GM12892 (cell line): ENCODE data around the gene STRN4.

Experiments
- POLR2A ChIP-seq: IDR thresholded peaks from 2 replicates; pipeline ENCODE4 v1.6.1; 2011; ENCODE audit warnings: low read depth, low read length, control low read depth
- TAF1 ChIP-seq: IDR thresholded peaks from 2 replicates; pipeline ENCODE4 v1.6.1; 2011; ENCODE audit warnings: low read depth, mild to moderate bottlenecking, control low read depth, low read length, borderline replicate concordance

DNA sequence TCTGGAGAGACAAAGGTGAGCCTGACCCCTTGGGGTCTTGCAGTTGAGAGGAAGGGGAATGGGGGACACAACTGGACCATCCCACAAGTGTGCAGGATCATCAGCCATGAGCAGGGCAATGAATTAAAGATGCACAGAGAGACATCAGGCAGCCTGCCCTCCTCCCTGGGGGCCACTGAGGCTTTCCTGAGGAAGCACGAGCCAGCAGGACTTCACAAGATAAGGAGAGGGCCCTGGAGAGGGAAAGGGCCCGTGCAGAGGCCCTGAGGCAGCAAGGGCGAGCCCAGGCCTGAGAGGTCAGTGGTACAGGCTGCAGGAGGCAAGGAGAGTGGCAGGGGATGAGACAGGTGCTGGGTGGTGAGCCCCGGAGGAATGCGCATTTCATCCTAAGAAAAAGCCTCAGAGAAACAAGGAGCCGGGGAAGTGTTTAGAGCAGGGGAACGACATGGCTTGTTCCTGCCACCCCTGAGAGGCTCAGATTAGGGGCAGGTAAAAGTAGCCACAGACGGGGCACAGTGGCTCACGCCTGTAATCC is 20.3 kb downstream of the STRN4 start:
- TF ChIP-seq TAF1 (no peak), POLR2A (no peak)
